SU-DHL-6 (cell line): ENCODE results near the gene KPNA2.
"Not testable (repeated sequence)": the region's sequence is repeated elsewhere in the genome, so short reads cannot be mapped to it uniquely, and the experiment has no call there.

Source experiments
- H2AFZ ChIP-seq: fragments of 200-600 bp; sonication (generic); 2 replicates; pipeline ENCODE4 v1.6.1; 2014; ENCODE audit warnings: low read depth, mild to moderate bottlenecking, moderate library complexity, mixed read lengths, antibody characterized with exemption, low read length; ENCODE audit not compliant: severe bottlenecking
- H3F3A ChIP-seq: fragments of 200-600 bp; shearing (Covaris generic); 2 replicates; pipeline ENCODE4 v1.6.0; 2016; ENCODE audit warnings: antibody characterized with exemption, mild to moderate bottlenecking; ENCODE audit not compliant: insufficient read depth
- H3K27ac ChIP-seq: fragments of 200-600 bp; sonication (generic); 2 replicates; pipeline ENCODE4 v1.5.1; 2016; ENCODE audit warnings: low read depth, mild to moderate bottlenecking, low read length, moderate library complexity, mixed read lengths
- H3K27me3 ChIP-seq: fragments of 200-600 bp; sonication (generic), shearing (Covaris generic); 2 replicates; pipeline ENCODE4 v1.6.0; 2014; ENCODE audit warnings: mild to moderate bottlenecking, low read length
- H3K36me3 ChIP-seq: fragments of 200-600 bp; sonication (generic); 2 replicates; pipeline ENCODE4 v1.6.1; 2014; ENCODE audit warnings: mild to moderate bottlenecking, low read length, mixed read lengths
- H3K4me2 ChIP-seq: fragments of 300-600, 200-600 bp; shearing (Covaris generic), sonication (generic); 2 replicates; pipeline ENCODE4 v1.6.0; 2014; ENCODE audit warnings: low read length, low read depth, mild to moderate bottlenecking; ENCODE audit not compliant: poor library complexity, severe bottlenecking
- H3K4me3 ChIP-seq: fragments of 200-600 bp; sonication (generic); 2 replicates; pipeline ENCODE4 v1.5.1; 2014; ENCODE audit warnings: antibody characterized with exemption, low read length, mild to moderate bottlenecking, mixed read lengths; ENCODE audit not compliant: insufficient read depth, poor library complexity, severe bottlenecking
- H3K79me2 ChIP-seq: fragments of 200-600 bp; sonication (generic); 2 replicates; pipeline ENCODE4 v1.6.1; 2014; ENCODE audit warnings: mild to moderate bottlenecking, low read length, moderate library complexity; ENCODE audit not compliant: insufficient read depth
- H3K9ac ChIP-seq: fragments of 200-600 bp; sonication (generic); 2 replicates; pipeline ENCODE4 v1.7.0; 2014; ENCODE audit warnings: mild to moderate bottlenecking, low read length
- H3K9me2 ChIP-seq: fragments of 200-600 bp; sonication (generic); replicated peaks from 2 replicates; pipeline ENCODE4 v1.6.1; 2014; ENCODE audit warnings: low read length; ENCODE audit not compliant: insufficient read depth
- H3K9me3 ChIP-seq: fragments of 200-600 bp; sonication (generic); 2 replicates; pipeline ENCODE4 v1.6.1; 2014; ENCODE audit warnings: low read length, mixed read lengths; ENCODE audit not compliant: insufficient read depth
- H4K20me1 ChIP-seq: fragments of 200-600 bp; sonication (generic); 2 replicates; pipeline ENCODE4 v1.6.1; 2014; ENCODE audit warnings: low read depth, mild to moderate bottlenecking, antibody characterized with exemption, low read length, moderate library complexity, mixed read lengths
- CTCF ChIP-seq: fragments of 200-600 bp; sonication (generic); IDR thresholded peaks from one replicate; pipeline ENCODE4 v1.5.1; 2017; ENCODE audit warnings: antibody characterized with exemption, mild to moderate bottlenecking, low read length, moderate library complexity; ENCODE audit not compliant: insufficient read depth, poor library complexity, severe bottlenecking
- EZH2phosphoT487 ChIP-seq: fragments of 200-600 bp; sonication (generic), shearing (Covaris generic); conservative IDR thresholded peaks from 2 replicates; pipeline ENCODE4 v1.6.1; 2018; ENCODE audit warnings: mild to moderate bottlenecking, antibody characterized with exemption, low read length, moderate library complexity, mixed read lengths

KPNA2 gene

GRCh38 chr17:68048996-68049395, 13.5 kb downstream of the KPNA2 start:
- Histone ChIP-seq H3K27ac (no peak overlapping the region), H3K9me3 (no peaks in the 10 kb centered on the region), H2AFZ (no peak overlapping the region), H3K4me3 (no peak overlapping the region), H3K9ac (no peak overlapping the region), H3K27me3 (no peaks in the 10 kb centered on the region), H3K36me3 (peaks cover 27% of the 10 kb centered on the region; the same call in 1 of the 2 replicates), H4K20me1 (no peaks in the 10 kb centered on the region), H3K79me2 (no peaks in the 10 kb centered on the region), H3F3A (peaks cover 60% of the 10 kb centered on the region), H3K9me2 (no peaks in the 10 kb centered on the region), H3K4me2 (no peak overlapping the region)
- TF ChIP-seq EZH2phosphoT487, result no peak
- TF ChIP-seq CTCF, result no peak

- H3K36me3 ChIP-seq, result peaks cover 24% of the 10 kb centered on the region; the same call in 1 of the 2 replicates
- not testable (repeated sequence) for H3K9me2 ChIP-seq, H3K27me3 ChIP-seq, H3K9me3 ChIP-seq, H4K20me1 ChIP-seq, H3K27ac ChIP-seq, H3K9ac ChIP-seq, H3K4me2 ChIP-seq, H3K4me3 ChIP-seq, H3K79me2 ChIP-seq, H2AFZ ChIP-seq
- H3F3A ChIP-seq, result peaks cover 53% of the 10 kb centered on the region
Observed at GRCh38 chr17:68049812-68050437, 14.4 kb downstream of the KPNA2 start.

- H4K20me1 ChIP-seq, result not testable (repeated sequence)
- Histone ChIP-seq H3K36me3 (peaks cover 12% of the 10 kb centered on the region; the same call in 1 of the 2 replicates), H3F3A (peaks cover 36% of the 10 kb centered on the region)
Observed at GRCh38 chr17:68051321-68052312, 16.1 kb downstream of the KPNA2 start.

GRCh38 chr17:68052810-68053209, 17.3 kb downstream of the KPNA2 start:
- H3K9ac ChIP-seq, result no peak overlapping the region
- H3K79me2 ChIP-seq, result no peaks in the 10 kb centered on the region
- H3K27me3 ChIP-seq, result no peaks in the 10 kb centered on the region
- H3K4me3 ChIP-seq, result no peak overlapping the region
- H3K36me3 ChIP-seq, result 0 out of 2 replicates have a peak, but pooled peaks cover under 1% of the 10 kb centered on the region
- no peaks in the 10 kb centered on the region for H3K9me3 ChIP-seq
- H3K4me2 ChIP-seq, result no peak overlapping the region
- H3K9me2 ChIP-seq, result no peaks in the 10 kb centered on the region
- H4K20me1 ChIP-seq, result no peaks in the 10 kb centered on the region
- H2AFZ ChIP-seq, result no peak overlapping the region
- TF ChIP-seq CTCF, result no peak
- H3F3A ChIP-seq, result peaks cover 24% of the 10 kb centered on the region
- no peak overlapping the region for H3K27ac ChIP-seq

More at GRCh38 chr17:68051321-68052312, 16.1 kb downstream of the KPNA2 start:
- H3K79me2 ChIP-seq, H3K9ac ChIP-seq, H3K27me3 ChIP-seq, H3K9me3 ChIP-seq, H3K27ac ChIP-seq, H3K4me2 ChIP-seq, H3K4me3 ChIP-seq, H2AFZ ChIP-seq, H3K9me2 ChIP-seq: not testable (repeated sequence)
